ENCODE measurements around the gene HPSE2. TPM values are rescaled to one million over a fixed set of nuclear protein-coding genes. Genes with fewer than 3 reads are reported as not detected.

Gene HPSE2
- total RNA-seq, 1 donor, result 5.6 TPM

DNA sequence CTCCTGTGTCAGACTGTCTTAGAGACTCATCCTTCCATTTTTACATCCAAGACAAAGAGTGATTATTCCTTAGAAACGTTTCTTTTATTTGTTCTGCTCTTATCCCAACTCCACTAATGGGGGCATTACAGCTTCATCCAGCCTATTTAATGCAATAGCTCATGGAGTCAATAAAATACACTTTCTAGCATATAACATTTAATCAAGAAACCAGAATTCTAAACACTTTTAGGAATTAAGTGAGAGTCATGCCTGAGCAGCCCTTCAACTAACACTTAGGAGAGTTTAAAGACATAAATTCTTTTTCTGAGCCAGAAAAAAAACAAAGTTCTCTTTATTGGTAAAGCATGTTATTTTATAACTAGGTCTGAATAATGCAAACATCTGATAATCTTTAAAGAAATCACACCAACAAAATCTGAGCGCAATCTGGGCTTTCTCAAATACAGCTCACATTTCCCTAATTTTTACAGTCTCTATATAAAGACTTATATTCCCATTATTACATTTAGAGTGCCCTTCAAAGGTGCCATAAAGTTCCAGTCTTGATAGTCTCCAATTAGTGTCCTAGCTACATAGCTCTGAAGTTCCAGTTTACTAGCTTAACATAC, 427.3 kb downstream of the HPSE2 start:
- TF ChIP-seq CTCF (IDR thresholded peaks at IDR 0.05; ENCODE audit: insufficient read depth, low read depth, low read length), result no peak
- DNase-seq (ENCODE audit: low read depth), result no peak
- H3K4me3 ChIP-seq (ENCODE audit: low read depth, low read length), result no peak overlapping the region

DNA sequence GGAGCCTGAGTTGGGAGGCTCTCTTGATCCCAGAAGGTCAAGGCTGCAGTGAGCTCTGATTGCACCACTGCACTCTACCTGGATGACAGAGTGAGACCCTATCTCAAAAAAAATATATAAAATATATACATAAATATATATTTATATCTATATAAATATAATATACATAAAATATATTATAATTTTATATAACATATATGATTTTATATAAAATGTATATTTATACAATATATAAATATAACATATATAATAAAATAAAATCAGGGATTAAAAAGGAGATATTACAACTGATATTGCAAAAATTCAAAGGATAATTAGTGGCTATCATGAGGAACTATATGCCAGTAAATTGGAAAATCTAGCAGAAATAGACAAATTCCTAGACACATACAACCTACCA, 435.4 kb downstream of the HPSE2 start:
- TF ChIP-seq CTCF (IDR thresholded peaks at IDR 0.05; ENCODE audit: insufficient read depth, low read depth, low read length), result no peak
- no peak for DNase-seq (ENCODE audit: low read depth)
- H3K4me3 ChIP-seq (ENCODE audit: low read depth, low read length), result no peak overlapping the region

GRCh38 chr10:98795467-98795866, 440.2 kb downstream of the HPSE2 start:
- DNase-seq (ENCODE audit: low read depth), result no peak
- no peak for TF ChIP-seq CTCF (IDR thresholded peaks at IDR 0.05; ENCODE audit: insufficient read depth, low read depth, low read length)
- H3K4me3 ChIP-seq (ENCODE audit: low read depth, low read length), result no peak overlapping the region

DNA sequence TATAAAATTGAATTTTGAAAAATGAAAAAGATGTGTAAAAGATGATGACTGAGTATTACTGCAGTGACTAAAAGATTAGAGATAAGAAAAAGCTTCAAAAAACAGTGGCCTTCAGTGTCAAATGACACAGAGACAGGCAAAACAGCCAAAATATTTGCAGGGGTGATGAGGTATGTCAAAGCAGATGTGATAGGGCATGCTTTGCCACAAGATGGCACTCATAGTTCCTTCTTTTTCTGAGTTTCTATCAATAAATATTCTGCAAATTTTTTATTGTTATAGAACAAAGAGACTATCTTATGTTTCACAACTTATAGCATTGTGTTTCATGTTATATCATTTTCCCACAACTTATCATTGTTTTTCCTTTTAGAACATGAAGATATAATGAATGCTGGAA, 444.8 kb downstream of the HPSE2 start:
- peak; percentile 60 for TF ChIP-seq CTCF (IDR thresholded peaks at IDR 0.05; ENCODE audit: insufficient read depth, low read depth, low read length)
- H3K4me3 ChIP-seq (ENCODE audit: low read depth, low read length), result no peak overlapping the region
- peak; percentile 37 for DNase-seq (ENCODE audit: low read depth)

- DNase-seq (ENCODE audit: low read depth), result no peak
- no peak for TF ChIP-seq CTCF (IDR thresholded peaks at IDR 0.05; ENCODE audit: insufficient read depth, low read depth, low read length)
- no peak overlapping the region for H3K4me3 ChIP-seq (ENCODE audit: low read depth, low read length)
These were observed 457.3 kb downstream of the HPSE2 start for GRCh38 chr10:98778277-98778759.

- TF ChIP-seq CTCF (IDR thresholded peaks at IDR 0.05; ENCODE audit: insufficient read depth, low read depth, low read length), result no peak
- DNase-seq (ENCODE audit: low read depth), result peak; percentile 71
- no peak overlapping the region for H3K4me3 ChIP-seq (ENCODE audit: low read depth, low read length)
These were observed 477.2 kb downstream of the HPSE2 start for GRCh38 chr10:98758463-98758862.

DNA sequence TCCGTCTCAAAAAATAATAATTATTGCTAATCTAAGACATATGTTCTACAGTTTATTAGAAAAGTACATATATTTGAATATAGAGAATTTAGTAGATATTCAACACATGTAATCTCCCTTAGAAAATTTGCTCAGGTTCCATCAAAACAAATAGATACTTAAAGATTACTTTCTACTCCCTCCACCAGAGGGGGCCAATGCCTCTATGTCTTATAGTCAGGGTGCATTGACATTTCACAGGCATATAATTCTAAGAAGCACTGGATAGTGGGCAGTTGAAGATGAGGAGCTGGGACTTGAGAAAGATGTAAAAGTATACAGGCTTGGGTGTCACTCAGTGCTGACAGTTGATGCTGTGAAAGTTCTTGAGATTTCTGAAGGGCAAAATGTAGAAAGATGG, 487.4 kb downstream of the HPSE2 start:
- peak; percentile 58 for TF ChIP-seq CTCF (IDR thresholded peaks at IDR 0.05; ENCODE audit: insufficient read depth, low read depth, low read length)
- H3K4me3 ChIP-seq (ENCODE audit: low read depth, low read length), result no peak overlapping the region
- DNase-seq (ENCODE audit: low read depth), result peak; percentile 67
